ENCODE results near the gene FGFR2.

The FGFR2 gene

DNA sequence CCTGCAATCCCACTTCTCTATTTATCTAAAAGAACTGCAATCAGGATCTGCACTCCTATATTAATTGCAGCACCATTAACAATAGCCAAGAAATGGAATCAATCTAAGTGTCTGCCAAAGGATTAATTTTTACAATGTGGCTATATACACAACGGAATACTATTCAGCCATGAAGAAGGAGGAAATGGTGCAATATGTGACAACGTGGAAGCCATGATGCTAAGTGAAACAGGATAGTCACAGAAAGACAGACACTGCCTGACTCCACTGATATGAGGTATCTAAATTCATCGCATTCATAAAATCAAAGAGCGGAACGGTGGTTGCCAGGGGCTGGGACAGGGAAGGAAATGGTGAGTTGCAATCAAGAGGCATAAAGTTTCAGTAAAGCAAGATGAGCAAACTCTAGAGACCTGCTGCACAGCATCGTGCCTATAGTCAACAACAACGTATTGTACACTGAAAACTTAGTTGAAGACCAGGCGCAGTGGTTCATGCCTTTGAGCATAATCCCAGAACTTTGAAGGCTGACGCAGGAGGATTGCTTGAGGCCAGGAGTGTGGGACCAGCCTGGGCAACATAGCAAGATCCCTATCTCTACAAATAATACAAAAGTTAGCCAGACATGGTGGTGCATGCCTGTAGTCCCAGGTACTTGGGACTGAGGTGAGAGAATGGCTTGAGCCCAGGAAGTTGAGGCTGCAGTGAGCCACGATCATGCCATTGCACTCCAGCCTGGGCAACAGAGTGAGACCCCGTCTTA is 76.3 kb downstream of the FGFR2 start:
- TF ChIP-seq GATA2 (IDR thresholded peaks at IDR 0.05; ENCODE audit: low read depth, low read length), result no peak
- no peak for TF ChIP-seq GATA3 (IDR thresholded peaks at IDR 0.05; ENCODE audit: low read depth, low read length)

DNA sequence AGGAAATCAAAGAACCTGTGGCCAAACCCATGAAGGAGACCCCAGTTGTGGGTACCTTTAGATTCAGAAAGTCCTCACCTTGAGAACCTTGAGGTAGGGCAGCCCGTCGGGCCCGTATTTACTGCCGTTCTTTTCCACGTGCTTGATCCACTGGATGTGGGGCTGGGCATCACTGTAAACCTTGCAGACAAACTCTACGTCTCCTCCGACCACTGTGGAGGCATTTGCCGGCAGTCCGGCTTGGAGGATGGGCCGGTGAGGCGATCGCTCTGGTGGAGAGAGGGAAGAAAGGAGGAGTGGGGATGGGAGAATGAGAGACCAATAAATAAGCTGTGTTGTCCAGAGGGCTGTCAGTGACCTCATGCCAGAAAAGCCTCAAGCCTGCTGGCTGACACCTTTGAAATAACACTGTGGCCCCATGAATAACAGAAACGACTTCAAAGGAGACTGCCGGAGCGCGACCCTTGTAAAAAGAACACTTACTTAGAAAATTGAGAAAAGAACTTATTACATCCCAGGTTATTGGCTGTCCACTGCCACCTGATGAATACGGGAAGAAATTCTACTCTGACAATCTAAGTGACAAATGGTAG is 78.2 kb downstream of the FGFR2 start:
- TF ChIP-seq GATA3 (IDR thresholded peaks at IDR 0.05; ENCODE audit: low read depth, low read length), result no peak
- TF ChIP-seq GATA2 (IDR thresholded peaks at IDR 0.05; ENCODE audit: low read depth, low read length), result no peak

DNA sequence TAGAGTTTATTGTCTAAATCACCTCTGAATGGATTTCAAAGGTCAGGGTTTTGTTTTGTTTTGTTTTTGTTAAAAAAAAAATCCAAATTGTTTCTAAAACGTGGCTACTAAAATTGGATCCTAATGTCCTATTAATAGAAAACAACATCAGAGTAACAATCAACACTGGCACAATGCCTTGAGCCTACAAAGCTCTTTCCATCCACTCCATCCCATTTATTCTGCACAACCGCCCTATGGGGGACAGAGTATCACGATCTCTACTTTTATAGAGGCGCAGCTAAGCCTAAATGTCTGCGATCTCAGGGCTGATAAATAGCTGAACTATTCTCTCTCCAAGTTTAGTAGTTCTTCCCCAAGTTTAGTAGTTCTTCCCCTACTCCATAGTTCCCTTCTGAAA is 78.8 kb downstream of the FGFR2 start:
- TF ChIP-seq GATA3 (IDR thresholded peaks at IDR 0.05; ENCODE audit: low read depth, low read length) (no peak), GATA2 (IDR thresholded peaks at IDR 0.05; ENCODE audit: low read depth, low read length) (no peak)

DNA sequence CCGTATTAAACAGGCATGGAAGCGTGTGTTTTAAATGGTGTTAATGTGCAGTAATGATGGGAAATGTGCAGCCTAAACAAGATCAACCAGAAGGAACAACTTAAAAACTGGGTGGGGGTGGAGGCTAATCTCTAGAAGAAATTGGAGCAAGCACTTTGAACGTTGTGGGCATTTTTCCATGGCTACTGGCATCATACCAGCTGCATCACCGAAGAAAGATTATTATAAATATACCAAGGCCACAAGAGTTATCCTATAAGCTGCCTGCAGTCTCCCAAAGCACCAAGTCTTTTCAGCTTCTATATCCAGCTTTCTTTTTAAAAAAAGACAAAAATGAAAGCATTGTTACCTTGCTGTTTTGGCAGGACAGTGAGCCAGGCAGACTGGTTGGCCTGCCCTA is 79.9 kb downstream of the FGFR2 start:
- no peak for TF ChIP-seq GATA3 (IDR thresholded peaks at IDR 0.05; ENCODE audit: low read depth, low read length)
- TF ChIP-seq GATA2 (IDR thresholded peaks at IDR 0.05; ENCODE audit: low read depth, low read length), result no peak

DNA sequence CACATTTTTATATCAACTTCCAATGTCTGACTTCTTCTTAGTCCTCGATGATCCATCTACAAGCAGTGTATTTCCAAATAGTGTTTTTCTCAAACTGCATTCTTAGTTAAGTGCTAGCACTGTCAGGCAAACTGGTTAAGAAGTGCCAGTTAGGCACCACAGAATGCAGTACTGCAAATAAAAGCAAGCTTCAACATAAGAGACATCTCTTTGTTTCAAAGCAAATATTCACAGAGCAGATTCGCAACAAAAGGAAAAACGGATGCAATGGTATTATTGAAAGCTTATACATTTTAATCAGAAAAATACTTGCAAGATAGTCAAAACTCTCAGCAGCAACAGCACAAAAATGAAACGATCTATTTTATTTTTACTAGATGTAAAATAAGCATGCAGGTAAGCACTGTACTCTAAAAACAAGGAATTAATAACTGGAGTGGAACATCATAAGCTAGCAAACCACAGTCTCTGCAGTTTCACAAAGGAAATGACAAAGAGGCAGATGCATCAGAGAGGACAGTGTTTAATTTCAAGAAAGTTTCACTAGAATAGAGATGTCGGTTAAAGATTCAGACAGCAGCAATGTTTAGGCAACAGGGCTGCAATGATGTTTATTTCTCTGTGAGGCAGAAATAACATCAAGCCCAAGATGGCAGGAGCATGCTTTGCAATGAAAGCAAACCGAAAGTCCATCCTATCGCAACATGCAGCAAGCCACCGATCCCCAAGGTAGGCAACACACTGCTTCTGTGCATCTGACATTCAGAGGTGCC is 82.0 kb downstream of the FGFR2 start:
- TF ChIP-seq GATA3 (IDR thresholded peaks at IDR 0.05; ENCODE audit: low read depth, low read length) (no peak), GATA2 (IDR thresholded peaks at IDR 0.05; ENCODE audit: low read depth, low read length) (no peak)

DNA sequence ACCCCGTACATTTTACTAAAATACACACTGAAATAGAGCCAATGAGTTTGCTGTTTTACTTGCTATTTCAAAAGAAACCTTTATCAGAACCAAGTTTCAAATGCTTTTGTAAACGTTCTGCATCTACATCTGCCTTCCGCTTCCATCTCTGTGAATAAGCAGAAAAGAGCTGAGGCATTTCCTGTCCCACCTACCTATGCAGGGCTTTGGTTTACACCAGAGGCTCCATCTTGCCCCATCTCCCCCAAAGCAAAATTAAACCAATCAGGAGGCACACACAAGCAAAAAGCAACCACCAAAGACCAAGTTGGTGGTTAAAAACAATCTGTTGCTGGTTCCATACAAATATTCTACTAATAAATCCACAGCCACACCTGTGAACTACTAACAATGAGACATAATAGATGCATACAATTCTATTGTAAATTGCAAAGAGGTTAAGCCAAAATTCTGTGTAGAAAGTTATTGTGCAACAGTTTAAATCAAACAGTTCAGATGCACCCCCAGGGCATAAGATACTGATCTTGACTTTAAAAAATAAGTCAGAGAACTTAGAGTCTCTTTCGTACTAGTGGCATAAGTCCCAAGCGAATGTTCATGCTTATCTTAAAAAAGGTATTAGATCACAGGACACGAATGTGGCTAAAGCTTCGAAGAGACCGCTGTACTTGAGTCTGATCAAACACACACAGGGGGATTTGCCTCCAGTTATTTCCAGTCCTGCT is 83.9 kb downstream of the FGFR2 start:
- TF ChIP-seq GATA2 (IDR thresholded peaks at IDR 0.05; ENCODE audit: low read depth, low read length) (no peak), GATA3 (IDR thresholded peaks at IDR 0.05; ENCODE audit: low read depth, low read length) (no peak)

DNA sequence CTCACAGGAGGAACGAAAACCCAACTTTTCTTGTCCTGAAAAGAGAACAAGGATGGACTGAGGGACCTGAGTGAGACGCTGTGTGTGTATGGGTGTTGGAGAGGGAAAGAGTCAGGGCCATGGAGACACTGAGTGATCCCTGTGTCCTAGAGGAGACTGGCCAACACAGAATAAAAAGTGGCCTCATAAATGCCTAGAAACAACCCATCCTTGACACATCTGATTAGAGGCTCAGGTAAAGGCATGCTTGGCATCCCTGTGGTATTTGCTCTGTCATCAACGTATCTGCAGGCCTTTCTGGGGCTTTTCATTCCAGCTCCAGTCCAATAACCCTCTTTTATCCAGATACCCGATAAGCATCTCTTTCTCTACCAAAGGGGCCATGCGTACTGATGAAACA is 86.3 kb downstream of the FGFR2 start:
- TF ChIP-seq GATA3 (IDR thresholded peaks at IDR 0.05; ENCODE audit: low read depth, low read length) (no peak), GATA2 (IDR thresholded peaks at IDR 0.05; ENCODE audit: low read depth, low read length) (no peak)

DNA sequence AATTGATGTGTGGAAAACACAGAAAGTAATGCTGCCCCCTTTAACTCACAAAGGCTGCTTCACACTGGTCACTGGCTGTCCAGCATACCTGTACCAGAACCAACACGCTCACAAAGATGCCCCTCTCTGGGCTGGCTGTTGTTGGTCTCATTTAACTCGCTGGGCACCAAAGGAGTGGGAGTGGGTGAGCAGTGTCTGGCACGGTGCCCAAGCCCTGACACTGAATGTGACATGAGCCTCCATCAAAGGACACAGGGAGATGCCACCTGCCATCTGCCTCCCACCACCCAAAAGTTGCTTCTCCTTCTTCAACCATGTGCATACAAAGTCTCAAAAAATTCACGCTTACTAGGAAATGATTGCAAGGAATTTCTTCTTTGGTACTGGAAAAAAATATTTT is 86.8 kb downstream of the FGFR2 start:
- no peak for TF ChIP-seq GATA3 (IDR thresholded peaks at IDR 0.05; ENCODE audit: low read depth, low read length)
- TF ChIP-seq GATA2 (IDR thresholded peaks at IDR 0.05; ENCODE audit: low read depth, low read length), result no peak

DNA sequence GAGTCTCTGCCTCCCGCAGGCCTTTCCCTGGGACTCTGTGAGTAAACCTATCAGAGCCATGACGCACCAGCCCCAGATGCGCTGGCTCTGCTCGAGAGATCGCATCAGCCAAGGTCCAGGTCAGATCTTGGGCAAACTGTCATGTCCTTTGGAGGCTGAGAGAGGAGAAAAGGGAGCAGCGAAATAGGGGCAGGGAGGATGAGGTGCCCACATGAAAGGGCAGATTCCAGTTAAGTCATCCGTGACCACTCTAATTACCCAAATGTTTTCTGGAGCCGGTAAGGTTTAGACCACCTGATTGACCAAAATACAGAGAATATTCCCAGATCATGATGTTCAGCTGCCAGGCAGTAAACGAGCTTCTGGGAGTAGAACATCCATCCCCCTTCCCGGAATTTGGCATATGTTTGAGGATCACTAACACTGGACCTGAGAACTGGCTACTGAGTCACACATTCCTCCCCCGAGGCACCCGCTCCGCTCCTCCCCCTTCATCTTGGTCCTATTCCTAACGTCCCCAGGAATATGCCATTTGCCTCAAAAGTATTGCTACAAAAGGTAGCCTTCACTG is 88.0 kb downstream of the FGFR2 start:
- TF ChIP-seq GATA2 (IDR thresholded peaks at IDR 0.05; ENCODE audit: low read depth, low read length) (no peak), GATA3 (IDR thresholded peaks at IDR 0.05; ENCODE audit: low read depth, low read length) (no peak)

DNA sequence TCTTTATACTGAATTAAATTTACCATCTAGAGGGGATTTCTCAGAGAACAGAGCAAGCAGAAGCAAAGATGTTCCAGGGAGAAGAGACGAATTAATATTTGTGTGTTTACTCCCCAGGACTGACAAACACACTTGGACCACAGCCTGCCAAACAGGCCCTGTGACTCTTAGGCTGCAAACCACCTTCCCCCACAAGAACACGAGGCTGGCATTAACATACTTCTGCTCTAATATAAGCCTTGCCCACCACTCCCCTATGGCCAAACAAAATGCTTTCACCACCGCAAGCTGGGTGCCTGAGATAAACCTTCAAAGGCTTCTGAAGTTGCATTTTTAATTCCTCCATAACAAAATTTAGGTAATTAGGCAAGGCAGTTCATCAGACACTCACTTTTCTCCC is 88.4 kb downstream of the FGFR2 start:
- TF ChIP-seq GATA3 (IDR thresholded peaks at IDR 0.05; ENCODE audit: low read depth, low read length), result no peak
- TF ChIP-seq GATA2 (IDR thresholded peaks at IDR 0.05; ENCODE audit: low read depth, low read length), result no peak

DNA sequence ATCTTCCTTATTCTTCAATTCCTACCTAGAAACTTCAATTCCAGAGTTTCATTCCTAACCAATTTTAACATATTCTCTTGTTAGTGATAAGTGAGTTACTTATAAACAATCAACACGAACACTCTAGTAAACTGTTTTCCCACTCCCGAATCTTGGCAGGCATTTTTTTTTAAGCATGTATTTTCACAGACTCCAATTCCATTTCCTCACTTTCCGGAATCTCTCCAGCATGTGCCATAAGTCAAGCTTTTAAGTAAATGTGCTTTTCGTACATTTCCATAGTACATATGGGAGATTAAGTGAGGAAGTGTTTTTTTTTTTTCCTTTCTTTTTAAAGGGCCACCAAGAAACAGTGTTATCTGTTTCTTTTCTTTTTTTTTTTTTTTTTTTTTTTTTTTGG is 89.1 kb downstream of the FGFR2 start:
- no peak for TF ChIP-seq GATA3 (IDR thresholded peaks at IDR 0.05; ENCODE audit: low read depth, low read length)
- no peak for TF ChIP-seq GATA2 (IDR thresholded peaks at IDR 0.05; ENCODE audit: low read depth, low read length)

DNA sequence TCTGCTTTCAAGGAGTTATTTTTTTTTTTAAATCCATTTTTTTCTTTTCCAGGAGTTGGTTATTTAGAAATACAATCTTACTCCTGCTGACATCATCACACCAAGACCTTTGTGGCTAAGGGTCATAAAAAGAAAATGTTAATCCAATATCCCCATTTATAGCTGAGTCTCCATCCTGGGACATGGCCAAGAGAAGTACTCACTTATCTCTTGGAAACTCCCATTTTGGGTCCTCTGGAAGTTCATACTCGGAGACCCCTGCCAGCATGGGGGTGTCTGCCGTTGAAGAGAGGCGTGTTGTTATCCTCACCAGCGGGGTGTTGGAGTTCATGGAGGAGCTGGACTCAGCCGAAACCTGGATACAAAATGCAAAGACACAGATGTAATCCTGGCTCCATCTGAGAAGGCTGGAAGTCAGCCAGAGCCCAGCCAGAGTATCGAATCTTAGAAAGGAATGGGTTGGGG is 94.6 kb downstream of the FGFR2 start:
- no peak for TF ChIP-seq GATA3 (IDR thresholded peaks at IDR 0.05; ENCODE audit: low read depth, low read length)
- TF ChIP-seq GATA2 (IDR thresholded peaks at IDR 0.05; ENCODE audit: low read depth, low read length), result no peak

DNA sequence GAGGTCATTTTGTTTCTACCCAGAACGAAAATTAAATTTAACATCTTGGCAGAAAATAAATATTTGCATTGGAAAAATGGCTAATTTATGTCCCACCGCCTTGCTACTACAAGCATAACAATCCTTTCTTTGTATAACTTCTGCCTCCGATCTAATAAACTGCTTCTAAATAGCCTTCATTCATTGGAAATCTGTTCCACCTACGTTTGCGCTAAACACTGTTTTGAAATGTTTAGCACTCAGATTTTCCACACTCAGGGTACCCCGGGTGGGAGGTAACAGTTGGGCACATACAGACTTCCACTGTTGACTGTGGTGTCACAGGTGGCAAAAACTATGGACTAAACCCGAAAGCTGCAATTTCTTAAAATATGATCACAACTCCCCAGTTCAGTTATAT is 96.4 kb downstream of the FGFR2 start:
- TF ChIP-seq GATA3 (IDR thresholded peaks at IDR 0.05; ENCODE audit: low read depth, low read length), result no peak
- no peak for TF ChIP-seq GATA2 (IDR thresholded peaks at IDR 0.05; ENCODE audit: low read depth, low read length)
